Measurements from ENCODE around the gene MYH11. TPM values are rescaled to one million over a fixed set of nuclear protein-coding genes. Genes with fewer than 3 reads are reported as not detected.

MYH11 gene
- total RNA-seq, 1 experiment from 2014 or later = not detected

DNA sequence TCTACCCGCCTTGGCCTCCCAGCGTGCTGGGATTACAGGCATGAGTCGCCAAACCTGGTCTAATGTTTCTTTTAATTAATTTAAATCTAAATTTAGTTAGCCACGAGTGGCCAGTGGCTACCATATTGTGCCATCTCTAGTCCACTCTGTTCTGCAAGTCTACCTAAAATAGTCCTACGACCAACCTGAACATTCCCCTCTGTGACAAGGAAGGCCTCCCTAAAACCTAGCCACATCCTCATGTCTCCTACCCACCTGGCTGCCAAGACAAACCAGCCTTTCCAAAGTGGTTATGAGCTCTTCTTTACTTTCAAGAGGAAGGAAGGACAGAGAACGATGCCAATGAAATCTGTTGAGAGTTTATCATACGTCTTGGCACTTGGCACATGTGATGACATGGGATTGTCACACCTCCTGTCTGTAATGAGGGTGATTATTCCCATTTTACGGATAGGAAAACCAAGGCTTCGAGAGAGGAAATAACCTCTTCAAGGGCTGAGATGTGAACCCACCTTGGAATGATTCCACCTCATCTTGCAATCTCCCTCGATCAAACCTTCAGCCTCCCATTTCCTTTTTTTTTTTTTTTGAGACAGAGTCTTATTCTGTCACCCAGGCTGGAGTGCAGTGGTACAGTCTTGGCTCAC, 19.7 kb downstream of the MYH11 start:
- H3K36me3 ChIP-seq (ENCODE audit: control insufficient read depth, insufficient read depth, low read length) = no peaks in the 10 kb centered on the region
- intact Hi-C loops (cut with micrococcal nuclease; ENCODE audit: unreplicated experiment) = no loop called here
- Mint-ChIP-seq H3K27ac (ENCODE audit: unreplicated experiment) (no peak overlapping the region), H3K4me3 (ENCODE audit: unreplicated experiment) (no peak overlapping the region), H3K9me3 (ENCODE audit: unreplicated experiment) (no peaks in the 10 kb centered on the region), H3K4me1 (ENCODE audit: low read depth, unreplicated experiment) (no peaks in the 10 kb centered on the region), H3K36me3 (ENCODE audit: insufficient read depth, unreplicated experiment) (no peaks in the 10 kb centered on the region), H3K27me3 (ENCODE audit: insufficient read depth, unreplicated experiment) (peaks cover 4% of the 10 kb centered on the region)
- no TSS peak for BruUV-seq (replicated peaks)
- POLR2A ChIA-PET = no interaction called here
- H3K4me1 ChIP-seq = no peaks in the 10 kb centered on the region
- H3K27me3 ChIP-seq (replicated peaks; ENCODE audit: control insufficient read depth, insufficient read depth, low read length) = no peaks in the 10 kb centered on the region
- H3K4me3 ChIP-seq (ENCODE audit: low read depth, low read length) = no peak overlapping the region
- TF ChIP-seq, protein P1, sequence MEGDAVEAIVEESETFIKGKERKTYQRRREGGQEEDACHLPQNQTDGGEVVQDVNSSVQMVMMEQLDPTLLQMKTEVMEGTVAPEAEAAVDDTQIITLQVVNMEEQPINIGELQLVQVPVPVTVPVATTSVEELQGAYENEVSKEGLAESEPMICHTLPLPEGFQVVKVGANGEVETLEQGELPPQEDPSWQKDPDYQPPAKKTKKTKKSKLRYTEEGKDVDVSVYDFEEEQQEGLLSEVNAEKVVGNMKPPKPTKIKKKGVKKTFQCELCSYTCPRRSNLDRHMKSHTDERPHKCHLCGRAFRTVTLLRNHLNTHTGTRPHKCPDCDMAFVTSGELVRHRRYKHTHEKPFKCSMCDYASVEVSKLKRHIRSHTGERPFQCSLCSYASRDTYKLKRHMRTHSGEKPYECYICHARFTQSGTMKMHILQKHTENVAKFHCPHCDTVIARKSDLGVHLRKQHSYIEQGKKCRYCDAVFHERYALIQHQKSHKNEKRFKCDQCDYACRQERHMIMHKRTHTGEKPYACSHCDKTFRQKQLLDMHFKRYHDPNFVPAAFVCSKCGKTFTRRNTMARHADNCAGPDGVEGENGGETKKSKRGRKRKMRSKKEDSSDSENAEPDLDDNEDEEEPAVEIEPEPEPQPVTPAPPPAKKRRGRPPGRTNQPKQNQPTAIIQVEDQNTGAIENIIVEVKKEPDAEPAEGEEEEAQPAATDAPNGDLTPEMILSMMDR (IDR thresholded peaks at IDR 0.05; ENCODE audit: insufficient read depth in 1 of 2, low read depth in 1 of 2, low read length in 1 of 2, severe bottlenecking in 1 of 2, unreplicated experiment in 1 of 2) = no peak
- no peak for DNase-seq
- H3K9me3 ChIP-seq = no peaks in the 10 kb centered on the region
- CTCF ChIA-PET = no interaction called here

GRCh38 chr16:15836074-15836473, 20.8 kb downstream of the MYH11 start:
- no peaks in the 10 kb centered on the region for H3K4me1 Mint-ChIP-seq (ENCODE audit: low read depth, unreplicated experiment)
- H3K36me3 ChIP-seq (ENCODE audit: control insufficient read depth, insufficient read depth, low read length) = no peaks in the 10 kb centered on the region
- no peaks in the 10 kb centered on the region for H3K4me1 ChIP-seq
- CTCF ChIA-PET = no interaction called here
- H3K27me3 Mint-ChIP-seq (ENCODE audit: insufficient read depth, unreplicated experiment) = peaks cover 4% of the 10 kb centered on the region
- no peaks in the 10 kb centered on the region for H3K9me3 ChIP-seq
- intact Hi-C loops (cut with micrococcal nuclease; ENCODE audit: unreplicated experiment) = no loop called here
- no TSS peak for BruUV-seq (replicated peaks)
- DNase-seq = no peak
- H3K4me3 ChIP-seq (ENCODE audit: low read depth, low read length) = no peak overlapping the region
- TF ChIP-seq, protein P1 (IDR thresholded peaks at IDR 0.05; ENCODE audit: insufficient read depth in 1 of 2, low read depth in 1 of 2, low read length in 1 of 2, severe bottlenecking in 1 of 2, unreplicated experiment in 1 of 2) = no peak
- H3K36me3 Mint-ChIP-seq (ENCODE audit: insufficient read depth, unreplicated experiment) = no peaks in the 10 kb centered on the region
- H3K4me3 Mint-ChIP-seq (ENCODE audit: unreplicated experiment) = no peak overlapping the region
- H3K27ac Mint-ChIP-seq (ENCODE audit: unreplicated experiment) = no peak overlapping the region
- POLR2A ChIA-PET = no interaction called here
- H3K9me3 Mint-ChIP-seq (ENCODE audit: unreplicated experiment) = no peaks in the 10 kb centered on the region
- no peaks in the 10 kb centered on the region for H3K27me3 ChIP-seq (replicated peaks; ENCODE audit: control insufficient read depth, insufficient read depth, low read length)

- no peak overlapping the region for H3K4me3 ChIP-seq (ENCODE audit: low read depth, low read length)
- Mint-ChIP-seq H3K4me3 (ENCODE audit: unreplicated experiment) (no peak overlapping the region), H3K27ac (ENCODE audit: unreplicated experiment) (no peak overlapping the region), H3K9me3 (ENCODE audit: unreplicated experiment) (no peaks in the 10 kb centered on the region), H3K27me3 (ENCODE audit: insufficient read depth, unreplicated experiment) (peaks cover 4% of the 10 kb centered on the region), H3K36me3 (ENCODE audit: insufficient read depth, unreplicated experiment) (no peaks in the 10 kb centered on the region), H3K4me1 (ENCODE audit: low read depth, unreplicated experiment) (no peaks in the 10 kb centered on the region)
- ChIA-PET CTCF (interaction anchor here (0.6 kb wide), 1 partner anchor 20 kb away, joined by 3 read pairs; no protein-coding TSS in a partner anchor), POLR2A (no interaction called here)
- no TSS peak for BruUV-seq (replicated peaks)
- no peaks in the 10 kb centered on the region for H3K27me3 ChIP-seq (replicated peaks; ENCODE audit: control insufficient read depth, insufficient read depth, low read length)
- no peak for DNase-seq
- H3K36me3 ChIP-seq (ENCODE audit: control insufficient read depth, insufficient read depth, low read length) = no peaks in the 10 kb centered on the region
- TF ChIP-seq, protein P1 (IDR thresholded peaks at IDR 0.05; ENCODE audit: insufficient read depth in 1 of 2, low read depth in 1 of 2, low read length in 1 of 2, severe bottlenecking in 1 of 2, unreplicated experiment in 1 of 2) = no peak
- H3K9me3 ChIP-seq = no peaks in the 10 kb centered on the region
- H3K4me1 ChIP-seq = no peaks in the 10 kb centered on the region
- intact Hi-C loops (cut with micrococcal nuclease; ENCODE audit: unreplicated experiment) = no loop called here
Observed at GRCh38 chr16:15835136-15835878, 21.5 kb downstream of the MYH11 start.

Measured in Caco-2 (cell line).